GM19043 (cell line): Measurements from ENCODE around the gene ZNF592.

ENCODE experiments used
- ATAC-seq: cut with Tn5 transposase; IDR thresholded peaks from one replicate; pipeline ENCODE4 v1.9.1; 2021; ENCODE audit warnings: low read depth; ENCODE audit not compliant: unreplicated experiment

ZNF592 gene

GRCh38 chr15:84748274-84749110 is at the start of gene ZNF592:
Gene ZNF592 (plus strand): TSS chr15:84748592. CDS start chr15:84782676, 34,084 bp downstream.
- ATAC-seq: peak; percentile 40

- ATAC-seq: no peak
Observed at GRCh38 chr15:84699538-84700191, 48.7 kb upstream of the ZNF592 start.

GRCh38 chr15:84702961-84703482 is 45.4 kb upstream of the ZNF592 start:
- ATAC-seq: no peak

GRCh38 chr15:84703808-84704207 is 44.6 kb upstream of the ZNF592 start:
- no peak for ATAC-seq

- no peak for ATAC-seq
Observed at GRCh38 chr15:84714372-84714771, 34.0 kb upstream of the ZNF592 start.

GRCh38 chr15:84714821-84715220 is 33.6 kb upstream of the ZNF592 start:
- ATAC-seq: no peak

- ATAC-seq: no peak
Observed at GRCh38 chr15:84715441-84716035, 32.9 kb upstream of the ZNF592 start.

- ATAC-seq: peak; percentile 90
Observed at GRCh38 chr15:84716036-84716732, 32.2 kb upstream of the ZNF592 start, which contains the start of gene SEC11A. Gene SEC11A (minus strand): TSS chr15:84716139. CDS start chr15:84716075, 64 bp downstream.

- no peak for ATAC-seq
Observed at GRCh38 chr15:84721371-84721770, 27.0 kb upstream of the ZNF592 start.

GRCh38 chr15:84722628-84723027 is 25.8 kb upstream of the ZNF592 start:
- no peak for ATAC-seq

GRCh38 chr15:84725001-84725491 is 23.3 kb upstream of the ZNF592 start:
- peak; percentile 76 for ATAC-seq

- ATAC-seq: no peak
Observed at GRCh38 chr15:84727429-84727828, 21.0 kb upstream of the ZNF592 start.

GRCh38 chr15:84731774-84732173 is 16.6 kb upstream of the ZNF592 start:
- ATAC-seq: no peak

GRCh38 chr15:84734794-84735479 is 13.5 kb upstream of the ZNF592 start:
- peak; percentile 60 for ATAC-seq

GRCh38 chr15:84735480-84736061 is 12.8 kb upstream of the ZNF592 start:
- ATAC-seq: peak; percentile 29

GRCh38 chr15:84736375-84736774 is 12.0 kb upstream of the ZNF592 start:
- peak; percentile 50 for ATAC-seq

GRCh38 chr15:84737005-84737404 is 11.4 kb upstream of the ZNF592 start:
- ATAC-seq: no peak

- ATAC-seq: no peak
Observed at GRCh38 chr15:84740691-84741090, 7.7 kb upstream of the ZNF592 start.

GRCh38 chr15:84741121-84741520 is 7.3 kb upstream of the ZNF592 start:
- no peak for ATAC-seq
